ENCODE data around the gene NAGLU. TPM values are rescaled to one million over a fixed set of nuclear protein-coding genes. Genes with fewer than 3 reads are reported as not detected.

NAGLU gene
- total RNA-seq, 2 donors from 2014 or later = 27.8 to 38.6 TPM

DNA sequence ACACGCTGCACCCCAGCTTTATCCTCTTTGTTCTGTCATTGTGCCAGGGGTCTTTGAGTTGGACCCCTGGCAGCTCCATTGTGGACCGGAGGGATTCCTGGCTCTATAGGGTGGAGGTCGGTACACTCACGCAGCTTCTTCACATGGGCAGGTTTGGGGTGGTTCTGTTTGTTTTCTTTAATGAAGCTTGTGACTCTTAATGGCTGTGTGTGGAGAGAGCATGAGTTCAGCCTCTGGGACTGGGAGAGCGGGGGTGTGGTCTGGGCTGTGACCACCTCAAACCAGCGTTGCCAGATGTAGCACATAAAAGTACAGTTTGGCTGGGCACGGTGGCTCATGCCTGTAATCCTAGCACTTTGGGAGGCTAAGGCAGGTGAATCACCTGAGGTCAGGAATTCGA is 21.2 kb upstream of the NAGLU start:
- TF ChIP-seq, protein P1, sequence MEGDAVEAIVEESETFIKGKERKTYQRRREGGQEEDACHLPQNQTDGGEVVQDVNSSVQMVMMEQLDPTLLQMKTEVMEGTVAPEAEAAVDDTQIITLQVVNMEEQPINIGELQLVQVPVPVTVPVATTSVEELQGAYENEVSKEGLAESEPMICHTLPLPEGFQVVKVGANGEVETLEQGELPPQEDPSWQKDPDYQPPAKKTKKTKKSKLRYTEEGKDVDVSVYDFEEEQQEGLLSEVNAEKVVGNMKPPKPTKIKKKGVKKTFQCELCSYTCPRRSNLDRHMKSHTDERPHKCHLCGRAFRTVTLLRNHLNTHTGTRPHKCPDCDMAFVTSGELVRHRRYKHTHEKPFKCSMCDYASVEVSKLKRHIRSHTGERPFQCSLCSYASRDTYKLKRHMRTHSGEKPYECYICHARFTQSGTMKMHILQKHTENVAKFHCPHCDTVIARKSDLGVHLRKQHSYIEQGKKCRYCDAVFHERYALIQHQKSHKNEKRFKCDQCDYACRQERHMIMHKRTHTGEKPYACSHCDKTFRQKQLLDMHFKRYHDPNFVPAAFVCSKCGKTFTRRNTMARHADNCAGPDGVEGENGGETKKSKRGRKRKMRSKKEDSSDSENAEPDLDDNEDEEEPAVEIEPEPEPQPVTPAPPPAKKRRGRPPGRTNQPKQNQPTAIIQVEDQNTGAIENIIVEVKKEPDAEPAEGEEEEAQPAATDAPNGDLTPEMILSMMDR (IDR thresholded peaks at IDR 0.05) = no peak
- H3K9me3 ChIP-seq = no peaks in the 10 kb centered on the region
- H3K9ac ChIP-seq (ENCODE audit: low read depth in 2 of 2, low read length in 2 of 2) = no peak overlapping the region
- H3K27ac ChIP-seq = no peak overlapping the region
- DNase-seq = no peak
- no peak overlapping the region for H3K4me3 ChIP-seq
- H3K27me3 ChIP-seq = no peaks in the 10 kb centered on the region
- intact Hi-C loops (cut with DNase I) = no loop called here
- peaks cover 23% of the 10 kb centered on the region for H3K4me1 ChIP-seq
- H3K36me3 ChIP-seq = no peaks in the 10 kb centered on the region

DNA sequence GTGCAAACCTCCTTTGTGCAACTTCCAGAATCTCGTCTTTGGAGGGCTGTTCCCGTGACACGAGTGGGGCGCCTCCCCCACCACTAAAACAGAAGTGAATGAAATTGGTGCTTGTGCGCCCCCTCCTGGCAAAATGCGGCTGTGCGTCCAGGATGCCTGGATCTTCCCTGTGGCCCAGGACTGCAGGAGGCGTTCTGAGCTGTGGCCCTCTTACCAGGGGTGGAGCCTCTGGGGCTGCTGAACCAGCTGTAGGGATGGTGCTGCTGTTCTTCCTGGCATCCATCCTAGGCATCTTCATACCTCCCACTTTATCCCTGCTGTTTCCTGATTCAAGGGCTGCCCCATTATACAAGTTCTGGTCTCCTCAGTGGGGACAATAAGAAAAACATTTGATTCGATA is 18.5 kb upstream of the NAGLU start:
- Histone ChIP-seq H3K27me3 (no peaks in the 10 kb centered on the region), H3K27ac (peak overlapping the region; percentile 95), H3K4me1 (peaks cover 39% of the 10 kb centered on the region), H3K36me3 (no peaks in the 10 kb centered on the region), H3K9ac (ENCODE audit: low read depth in 2 of 2, low read length in 2 of 2) (peak overlapping the region in 1 of 2 donors; percentile 76), H3K9me3 (no peaks in the 10 kb centered on the region), H3K4me3 (no peak overlapping the region)
- peak; percentile 95 for DNase-seq
- intact Hi-C loops (cut with DNase I) = loop anchor here (2.0 kb wide), 1 partner anchor 89 kb away; no protein-coding TSS in a partner anchor
- TF ChIP-seq, protein P1 (IDR thresholded peaks at IDR 0.05) = peak; percentile 99

DNA sequence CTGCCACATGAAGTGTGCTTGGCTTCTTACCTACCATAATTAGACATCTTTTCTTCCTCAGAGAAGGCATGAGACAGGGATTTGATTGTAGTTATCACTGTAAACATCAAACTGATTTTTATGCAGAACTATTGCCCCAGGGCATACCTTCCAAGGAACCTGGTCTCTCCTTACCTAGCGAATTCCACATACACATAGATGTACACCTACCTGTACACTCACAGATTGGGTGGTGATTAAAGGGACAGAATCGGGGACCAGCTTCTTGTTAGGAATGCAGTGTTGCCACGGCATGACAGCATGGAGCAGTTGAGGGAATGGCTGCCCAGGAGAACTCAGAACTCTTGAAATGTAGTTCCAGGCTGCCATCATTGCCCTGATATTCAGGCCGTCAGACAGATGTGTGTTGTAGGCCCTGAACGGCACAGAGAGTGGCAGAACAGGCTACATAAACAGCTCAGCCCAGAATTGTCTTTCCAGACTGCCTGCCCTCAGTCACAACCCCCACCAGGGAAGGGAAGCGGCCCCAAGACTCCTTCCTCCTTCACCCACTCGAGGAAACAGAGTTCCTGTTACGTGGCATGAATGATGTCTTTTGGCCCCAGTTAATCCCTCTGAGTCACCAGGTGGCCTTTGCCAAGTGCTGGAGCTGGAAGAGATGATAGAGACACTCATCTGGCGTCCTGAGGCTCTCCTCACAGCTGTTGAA is 17.8 kb upstream of the NAGLU start:
- Histone ChIP-seq H3K4me3 (no peak overlapping the region), H3K9ac (ENCODE audit: low read depth in 2 of 2, low read length in 2 of 2) (peak overlapping the region in 1 of 2 donors; percentile 76), H3K27me3 (no peaks in the 10 kb centered on the region), H3K4me1 (peaks cover 39% of the 10 kb centered on the region), H3K27ac (peak overlapping the region; percentile 95), H3K36me3 (no peaks in the 10 kb centered on the region), H3K9me3 (no peaks in the 10 kb centered on the region)
- TF ChIP-seq, protein P1 (IDR thresholded peaks at IDR 0.05) = no peak
- DNase-seq = peak; percentile 87
- intact Hi-C loops (cut with DNase I) = no loop called here

DNA sequence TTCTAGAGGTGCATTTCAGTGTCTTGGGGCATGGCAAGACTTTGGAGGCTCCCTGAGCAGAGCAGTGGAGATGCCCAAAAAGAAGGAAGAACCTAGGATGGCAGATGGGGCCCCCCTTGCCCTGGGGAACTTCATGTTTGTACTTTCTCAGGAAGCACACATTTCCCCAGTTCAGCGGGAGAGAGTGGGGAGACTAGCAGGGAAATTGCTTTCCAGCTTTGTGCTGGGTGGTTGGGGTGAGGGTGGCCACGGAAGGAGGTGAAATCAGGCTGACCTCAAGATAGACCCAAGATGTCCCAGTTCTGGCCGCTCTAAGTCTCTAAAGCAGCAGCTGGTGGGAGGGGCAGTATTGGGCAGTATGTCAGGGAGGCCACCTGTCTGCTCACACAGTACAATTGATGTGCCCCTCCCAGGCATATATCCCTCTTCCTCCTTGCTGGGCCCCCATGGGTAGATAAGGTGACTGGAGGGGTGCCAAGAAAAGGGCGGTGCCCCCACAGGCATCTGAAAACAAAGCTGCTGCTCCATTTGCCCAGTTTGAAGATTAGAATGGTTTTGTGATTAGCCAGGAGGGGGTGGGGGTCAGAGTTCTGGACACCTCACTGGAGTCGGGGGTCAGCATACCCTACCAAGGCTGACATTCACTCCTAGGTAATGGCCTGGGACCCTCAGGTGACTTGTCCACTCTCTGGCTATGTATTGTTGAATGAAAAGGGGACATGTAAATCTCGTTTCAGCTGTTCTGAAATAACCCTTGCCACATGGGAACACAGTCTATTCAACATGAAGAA is 17.1 kb upstream of the NAGLU start:
- peaks cover 39% of the 10 kb centered on the region for H3K4me1 ChIP-seq
- intact Hi-C loops (cut with DNase I) = no loop called here
- no peaks in the 10 kb centered on the region for H3K27me3 ChIP-seq
- peak; percentile 96 for DNase-seq
- H3K36me3 ChIP-seq = no peaks in the 10 kb centered on the region
- H3K4me3 ChIP-seq = no peak overlapping the region
- peak overlapping the region; percentile 33 to 76 for H3K9ac ChIP-seq (ENCODE audit: low read depth in 2 of 2, low read length in 2 of 2)
- H3K27ac ChIP-seq = peak overlapping the region; percentile 95
- no peaks in the 10 kb centered on the region for H3K9me3 ChIP-seq
- TF ChIP-seq, protein P1 (IDR thresholded peaks at IDR 0.05) = no peak

DNA sequence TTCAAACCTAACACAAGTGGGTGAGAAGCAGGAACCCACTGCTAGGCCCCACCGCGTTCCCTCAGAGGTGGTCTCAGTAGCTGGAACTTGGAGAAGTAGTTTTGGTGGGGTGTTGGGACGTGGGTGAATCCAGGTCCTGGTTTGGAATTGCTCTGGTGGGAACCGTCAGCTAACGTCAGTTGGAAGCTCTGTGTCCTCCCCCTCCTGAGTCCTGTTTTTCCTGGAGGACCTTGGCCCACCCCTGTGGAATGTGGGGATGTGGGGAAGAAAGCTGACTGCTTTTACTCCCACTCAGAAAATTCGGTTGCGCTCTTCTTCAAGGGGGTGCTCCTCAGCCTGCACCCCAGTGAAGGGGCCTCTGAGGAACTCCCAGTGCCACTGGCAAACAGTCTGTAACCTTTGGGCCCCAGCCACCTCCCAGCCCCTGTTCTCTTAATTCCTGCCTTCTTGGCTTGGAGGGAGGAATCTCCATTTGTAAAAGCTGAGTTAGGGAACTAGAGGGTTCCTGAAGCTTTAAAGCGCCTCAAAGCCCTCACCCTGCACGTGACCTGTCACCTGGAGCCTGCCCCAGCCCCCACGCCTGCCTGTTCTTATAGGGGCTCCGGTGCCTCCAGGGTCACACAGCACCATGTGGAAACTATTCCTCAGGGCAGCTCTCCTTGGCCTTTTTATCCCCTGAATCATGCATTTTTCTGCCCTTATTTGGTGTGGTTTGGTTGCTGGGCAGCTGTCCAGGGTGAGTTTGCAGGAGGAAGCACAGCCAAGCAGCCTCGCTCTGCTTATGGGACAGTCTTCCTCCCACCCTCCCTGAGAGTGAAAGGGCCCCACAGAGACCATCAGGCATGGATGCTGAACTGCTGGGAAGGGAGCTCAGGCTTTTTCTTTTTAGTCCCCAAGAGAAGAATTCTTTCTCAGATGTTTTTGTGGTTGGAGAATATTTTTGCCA is 16.2 kb upstream of the NAGLU start:
- Histone ChIP-seq H3K36me3 (no peaks in the 10 kb centered on the region), H3K9me3 (no peaks in the 10 kb centered on the region), H3K27me3 (no peaks in the 10 kb centered on the region), H3K4me3 (no peak overlapping the region), H3K9ac (ENCODE audit: low read depth in 2 of 2, low read length in 2 of 2) (peak overlapping the region; percentile 33 to 76), H3K27ac (peak overlapping the region; percentile 95), H3K4me1 (peaks cover 39% of the 10 kb centered on the region)
- DNase-seq = peak; percentile 87
- TF ChIP-seq, protein P1 (IDR thresholded peaks at IDR 0.05) = no peak
- intact Hi-C loops (cut with DNase I) = loop anchor here (5.0 kb wide), 1 partner anchor 198 kb away; no protein-coding TSS in a partner anchor

All from colonic mucosa (tissue), 4 donors.